ENCODE results near the gene ANGPTL4.

ANGPTL4 gene

DNA sequence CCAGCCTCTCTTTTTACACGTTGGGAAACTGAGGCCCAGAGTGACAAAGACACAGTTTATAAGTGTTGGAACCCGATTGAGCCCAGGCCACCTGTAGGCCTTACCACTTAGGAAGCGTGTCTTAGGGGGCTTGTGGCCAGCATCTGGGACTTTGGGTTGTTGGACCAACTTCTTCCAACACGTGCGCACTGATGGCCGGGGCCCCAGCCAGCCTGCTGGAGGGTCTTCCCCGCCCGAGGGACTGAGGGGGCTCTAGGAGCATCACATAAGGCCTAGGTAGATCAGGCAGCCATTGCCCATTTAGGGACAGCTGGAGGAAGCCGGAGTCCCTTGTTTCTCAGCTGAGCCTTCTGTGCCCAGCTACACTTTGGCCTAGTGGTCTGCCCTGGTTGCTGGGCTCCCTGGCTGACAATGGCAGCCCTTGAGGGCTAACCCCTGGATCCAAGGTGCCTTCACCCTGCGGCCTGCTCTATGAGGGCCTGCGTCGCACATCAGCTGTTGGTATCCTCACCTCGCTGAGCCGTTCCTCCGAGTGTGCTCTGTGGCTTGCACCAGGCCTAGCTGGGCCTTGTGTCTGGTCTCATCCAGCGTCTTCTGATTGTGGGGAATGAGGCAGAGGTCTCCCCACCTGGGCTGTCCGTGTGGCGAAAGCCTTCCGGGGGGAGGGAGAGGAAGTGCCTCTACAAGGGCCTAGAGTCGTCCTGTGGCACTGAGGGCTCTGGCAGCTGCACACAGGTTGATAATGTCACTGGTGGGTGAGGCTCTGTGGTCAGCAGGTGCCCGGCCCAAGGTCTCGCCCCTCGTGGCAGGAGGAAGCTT lies 27.5 kb downstream of the ANGPTL4 start:
- peak overlapping the region; percentile 93 for H3K4me3 ChIP-seq (ENCODE audit: low read depth, low read length)
- H3K4me1 ChIP-seq, result peaks cover 17% of the 10 kb centered on the region
- H3K36me3 ChIP-seq (ENCODE audit: control insufficient read depth, insufficient read depth, low read length), result no peaks in the 10 kb centered on the region
- H3K9ac ChIP-seq, result no peak overlapping the region
- peak overlapping the region; percentile 94 for H3K27ac ChIP-seq
- H3K27me3 ChIP-seq (ENCODE audit: control insufficient read depth, insufficient read depth, low read length), result no peaks in the 10 kb centered on the region
- peaks cover 28% of the 10 kb centered on the region for H3K79me2 ChIP-seq
- TF ChIP-seq, protein P1, sequence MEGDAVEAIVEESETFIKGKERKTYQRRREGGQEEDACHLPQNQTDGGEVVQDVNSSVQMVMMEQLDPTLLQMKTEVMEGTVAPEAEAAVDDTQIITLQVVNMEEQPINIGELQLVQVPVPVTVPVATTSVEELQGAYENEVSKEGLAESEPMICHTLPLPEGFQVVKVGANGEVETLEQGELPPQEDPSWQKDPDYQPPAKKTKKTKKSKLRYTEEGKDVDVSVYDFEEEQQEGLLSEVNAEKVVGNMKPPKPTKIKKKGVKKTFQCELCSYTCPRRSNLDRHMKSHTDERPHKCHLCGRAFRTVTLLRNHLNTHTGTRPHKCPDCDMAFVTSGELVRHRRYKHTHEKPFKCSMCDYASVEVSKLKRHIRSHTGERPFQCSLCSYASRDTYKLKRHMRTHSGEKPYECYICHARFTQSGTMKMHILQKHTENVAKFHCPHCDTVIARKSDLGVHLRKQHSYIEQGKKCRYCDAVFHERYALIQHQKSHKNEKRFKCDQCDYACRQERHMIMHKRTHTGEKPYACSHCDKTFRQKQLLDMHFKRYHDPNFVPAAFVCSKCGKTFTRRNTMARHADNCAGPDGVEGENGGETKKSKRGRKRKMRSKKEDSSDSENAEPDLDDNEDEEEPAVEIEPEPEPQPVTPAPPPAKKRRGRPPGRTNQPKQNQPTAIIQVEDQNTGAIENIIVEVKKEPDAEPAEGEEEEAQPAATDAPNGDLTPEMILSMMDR (IDR thresholded peaks at IDR 0.05), result no peak
- H2AFZ ChIP-seq, result no peak overlapping the region
- peak overlapping the region; percentile 85 for H3K4me2 ChIP-seq (ENCODE audit: low read length)
- no peaks in the 10 kb centered on the region for H3K9me3 ChIP-seq (ENCODE audit: control insufficient read depth, low read length)

DNA sequence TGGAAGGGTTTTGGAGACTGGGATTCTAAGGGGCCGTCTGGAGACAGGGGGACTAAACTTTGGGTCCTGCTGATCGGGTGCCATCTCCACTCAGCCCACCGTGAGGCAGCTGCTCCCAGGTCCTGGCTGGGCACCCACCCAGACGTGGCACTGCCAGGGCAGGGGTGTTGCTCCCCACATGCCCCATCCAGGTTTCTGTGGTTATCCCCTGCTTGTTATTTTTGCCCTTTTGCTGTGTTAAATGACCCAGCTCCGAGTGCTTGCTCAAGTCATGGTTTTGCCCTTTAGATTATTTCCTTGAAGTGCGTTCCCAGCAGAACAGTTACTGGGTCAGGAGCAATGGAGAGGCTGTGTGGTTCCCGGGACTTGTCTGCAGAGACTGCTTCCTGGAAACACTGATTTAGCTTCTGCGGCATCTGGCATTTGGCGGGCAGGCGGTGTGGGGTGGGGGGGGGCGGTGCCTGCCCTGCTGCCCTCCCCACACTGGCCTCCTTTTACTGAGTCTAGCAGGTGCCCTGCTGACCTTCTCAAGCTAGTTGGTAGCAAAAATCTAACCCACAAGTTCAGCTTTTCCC lies 28.1 kb downstream of the ANGPTL4 start:
- Histone ChIP-seq H3K27me3 (ENCODE audit: control insufficient read depth, insufficient read depth, low read length) (no peaks in the 10 kb centered on the region), H3K9me3 (ENCODE audit: control insufficient read depth, low read length) (no peaks in the 10 kb centered on the region), H3K27ac (peak overlapping the region; percentile 94), H3K4me1 (peaks cover 22% of the 10 kb centered on the region), H3K4me2 (ENCODE audit: low read length) (peak overlapping the region; percentile 85), H3K79me2 (peaks cover 33% of the 10 kb centered on the region), H3K36me3 (ENCODE audit: control insufficient read depth, insufficient read depth, low read length) (no peaks in the 10 kb centered on the region), H2AFZ (no peak overlapping the region), H3K4me3 (ENCODE audit: low read depth, low read length) (peak overlapping the region; percentile 4), H3K9ac (no peak overlapping the region)
- TF ChIP-seq, protein P1 (IDR thresholded peaks at IDR 0.05), result no peak

DNA sequence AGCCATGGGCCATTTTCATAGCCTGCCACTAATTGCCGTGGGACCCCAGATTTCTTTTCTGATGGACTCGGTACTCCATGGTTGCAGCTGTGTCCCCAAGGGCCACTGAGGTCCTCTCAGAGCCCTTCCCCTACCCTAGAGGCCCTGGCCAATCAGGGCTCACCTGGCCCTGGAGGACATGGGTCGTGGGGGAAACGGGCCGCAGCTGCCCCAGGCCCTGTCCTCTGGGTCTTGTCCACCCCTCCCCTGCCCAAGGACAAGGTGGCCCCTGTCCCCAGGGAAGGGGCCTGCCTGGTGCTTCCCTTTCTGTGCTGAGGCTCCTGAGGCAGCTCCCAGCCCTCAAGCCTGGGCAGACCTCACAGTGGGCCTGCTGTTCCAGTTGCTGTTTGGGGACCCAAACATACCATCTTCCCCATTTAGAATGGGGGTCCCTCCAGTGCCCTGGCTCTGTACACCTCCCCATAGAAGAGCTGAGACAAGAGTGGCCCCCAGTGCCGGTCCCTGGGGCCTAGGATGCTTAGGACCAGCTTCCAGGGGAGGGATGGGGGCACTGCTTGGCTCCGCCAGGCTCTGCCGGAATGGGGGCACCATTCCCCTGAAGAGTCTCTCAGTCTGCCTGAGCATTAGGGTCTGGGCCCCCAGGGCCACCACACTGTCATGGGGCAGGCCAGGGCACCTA lies 29.4 kb downstream of the ANGPTL4 start:
- Histone ChIP-seq H3K4me1 (peaks cover 34% of the 10 kb centered on the region), H3K9me3 (ENCODE audit: control insufficient read depth, low read length) (no peaks in the 10 kb centered on the region), H3K4me3 (ENCODE audit: low read depth, low read length) (no peak overlapping the region), H3K27me3 (ENCODE audit: control insufficient read depth, insufficient read depth, low read length) (no peaks in the 10 kb centered on the region), H3K4me2 (ENCODE audit: low read length) (no peak overlapping the region), H3K36me3 (ENCODE audit: control insufficient read depth, insufficient read depth, low read length) (no peaks in the 10 kb centered on the region), H2AFZ (no peak overlapping the region), H3K79me2 (peaks cover 35% of the 10 kb centered on the region), H3K9ac (no peak overlapping the region), H3K27ac (peak overlapping the region; percentile 20)
- TF ChIP-seq, protein P1 (IDR thresholded peaks at IDR 0.05), result no peak

DNA sequence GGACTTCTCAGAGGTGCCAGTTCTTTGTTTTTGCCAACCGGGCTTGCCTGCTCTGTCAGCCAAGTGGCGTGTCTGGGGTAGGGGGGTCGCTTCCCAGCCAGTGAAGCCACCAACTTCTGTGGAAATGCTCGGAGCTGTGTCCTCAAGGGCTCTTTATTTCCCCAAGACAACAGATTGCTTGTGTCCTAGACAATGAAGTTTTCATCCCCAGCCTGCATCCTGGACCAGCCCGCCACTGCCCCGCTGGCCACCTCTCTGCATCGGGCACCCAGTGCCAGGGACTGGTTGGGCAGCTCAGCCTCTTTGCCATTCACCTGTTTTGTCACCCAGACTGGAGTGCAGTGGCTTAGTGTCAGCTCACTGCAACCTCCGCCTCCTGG lies 29.9 kb downstream of the ANGPTL4 start:
- Histone ChIP-seq H3K9me3 (ENCODE audit: control insufficient read depth, low read length) (no peaks in the 10 kb centered on the region), H3K4me2 (ENCODE audit: low read length) (no peak overlapping the region), H3K4me3 (ENCODE audit: low read depth, low read length) (no peak overlapping the region), H3K4me1 (peaks cover 37% of the 10 kb centered on the region), H3K27me3 (ENCODE audit: control insufficient read depth, insufficient read depth, low read length) (no peaks in the 10 kb centered on the region), H2AFZ (no peak overlapping the region), H3K36me3 (ENCODE audit: control insufficient read depth, insufficient read depth, low read length) (no peaks in the 10 kb centered on the region), H3K9ac (no peak overlapping the region), H3K79me2 (peaks cover 35% of the 10 kb centered on the region), H3K27ac (no peak overlapping the region)
- TF ChIP-seq, protein P1 (IDR thresholded peaks at IDR 0.05), result no peak

All from parathyroid adenoma (tissue), 2 donors.